Ureter (tissue), 1 donor: ENCODE data around the gene VASN. TPM values are rescaled to one million over a fixed set of nuclear protein-coding genes. Genes with fewer than 3 reads are reported as not detected.

Source experiments
- DNase-seq: peaks from one replicate; pipeline ENCODE4 v3.0.0-alpha.2; 2020; ENCODE audit warnings: low spot score
- total RNA-seq: library from RNA; stranded (reverse); gene quantifications from one replicate; pipeline ENCODE4 v1.2.4, GENCODE V29; 2023
- donor health status: DM: yes; HTN: yes; CAD: no.

The VASN gene
- total RNA-seq, 1 donor from 2014 or later = 13.4 TPM

GRCh38 chr16:4372578-4373355 is 1.1 kb downstream of the VASN start:
- no peak for DNase-seq

DNA sequence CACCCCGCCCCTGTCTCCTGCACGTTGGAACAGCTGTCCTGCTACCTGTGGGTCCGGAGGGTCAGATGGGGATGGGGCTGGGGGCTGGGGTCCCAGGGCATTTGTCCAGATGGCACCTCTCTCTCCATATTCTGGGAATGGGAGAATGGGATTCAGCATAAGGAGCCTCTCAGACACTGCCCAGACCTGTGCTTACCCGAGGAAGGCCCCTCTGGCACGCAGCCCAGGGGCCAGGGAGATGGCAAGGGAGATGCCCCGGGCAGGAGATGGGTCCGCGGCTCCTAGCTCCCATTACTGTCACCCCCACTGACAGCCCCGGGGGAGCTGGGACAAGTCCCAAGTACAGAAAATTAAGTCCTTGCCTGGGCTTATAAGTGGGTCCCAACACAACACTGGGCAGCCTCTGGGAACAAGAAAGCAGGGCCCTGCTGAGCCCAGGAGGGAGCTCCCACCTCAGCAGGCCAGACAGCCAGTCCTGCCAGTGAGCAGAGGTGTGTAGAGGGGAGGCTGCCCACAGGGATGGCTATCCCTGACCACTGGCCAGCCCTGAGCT is 1.8 kb downstream of the VASN start:
- no peak for DNase-seq

GRCh38 chr16:4373909-4374742 is 2.5 kb downstream of the VASN start:
- DNase-seq = peak; percentile 89

- DNase-seq = no peak
Observed at GRCh38 chr16:4375717-4376116, 4.1 kb downstream of the VASN start.

DNA sequence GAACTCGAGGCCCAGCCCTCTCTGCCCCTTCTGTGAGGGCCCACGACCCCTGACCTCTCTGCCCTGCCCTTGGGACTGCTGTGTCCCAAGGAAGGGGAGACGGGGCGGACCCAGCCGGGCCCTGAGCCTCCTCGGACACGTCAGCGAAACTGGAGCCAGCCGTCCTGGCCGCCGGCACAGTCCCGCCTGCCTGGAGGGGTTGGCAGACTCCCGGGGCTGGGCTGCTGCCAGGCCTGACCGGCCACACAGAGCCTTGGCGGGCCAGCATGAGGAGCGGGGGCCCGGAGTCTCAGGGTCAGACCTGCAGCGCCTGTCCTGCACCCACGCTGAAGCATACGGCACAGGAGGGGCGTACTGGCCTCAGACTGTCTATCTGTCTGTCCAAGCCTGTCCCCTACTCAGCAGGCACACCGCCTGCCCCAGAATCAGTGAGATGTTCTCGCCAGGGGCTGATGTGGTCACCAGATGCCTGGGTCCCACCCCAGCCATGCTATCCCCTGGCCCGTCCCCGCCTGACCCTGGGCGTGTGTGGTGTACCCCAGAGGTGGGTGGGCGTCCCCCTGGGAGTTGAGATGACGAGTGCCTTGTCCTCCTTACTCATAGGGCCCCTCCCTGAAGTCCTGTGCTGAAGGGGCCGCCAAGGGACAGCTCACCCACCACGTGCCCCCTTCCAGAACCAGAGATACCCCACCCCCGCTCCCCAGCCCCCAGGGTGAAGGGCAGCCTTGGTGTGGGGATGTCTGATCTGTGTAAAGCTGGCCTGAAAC is 4.7 kb downstream of the VASN start:
- peak; percentile 90 for DNase-seq

- no peak for DNase-seq
Observed at GRCh38 chr16:4376893-4377572, 5.4 kb downstream of the VASN start.

- DNase-seq = no peak
Observed at GRCh38 chr16:4377573-4378154, 6.0 kb downstream of the VASN start.

DNA sequence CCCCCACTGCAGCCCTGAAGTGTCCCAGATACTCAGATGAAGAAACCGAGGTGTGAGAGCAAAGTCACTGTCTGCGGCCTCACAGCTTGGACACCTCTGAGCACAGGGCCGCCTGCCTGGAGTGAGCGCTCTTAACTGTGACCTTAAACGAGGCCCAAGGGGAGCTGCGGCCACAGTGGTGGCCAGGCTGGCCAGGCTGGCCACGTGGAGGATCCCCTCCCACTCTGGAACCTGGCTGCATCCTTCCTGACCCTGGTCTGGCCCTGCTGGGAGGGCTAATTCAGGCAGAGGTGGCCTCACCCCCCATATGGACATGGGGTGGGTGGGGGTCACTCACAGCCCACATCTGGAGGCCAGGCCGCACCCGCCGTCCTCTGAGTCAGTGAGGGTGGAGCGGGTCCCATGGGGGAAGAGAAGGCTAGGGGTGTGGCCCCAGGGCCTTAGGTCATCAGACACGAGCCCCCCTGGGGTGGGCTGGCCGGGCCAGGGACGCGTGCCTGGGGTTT is 6.6 kb downstream of the VASN start:
- DNase-seq = no peak

DNA sequence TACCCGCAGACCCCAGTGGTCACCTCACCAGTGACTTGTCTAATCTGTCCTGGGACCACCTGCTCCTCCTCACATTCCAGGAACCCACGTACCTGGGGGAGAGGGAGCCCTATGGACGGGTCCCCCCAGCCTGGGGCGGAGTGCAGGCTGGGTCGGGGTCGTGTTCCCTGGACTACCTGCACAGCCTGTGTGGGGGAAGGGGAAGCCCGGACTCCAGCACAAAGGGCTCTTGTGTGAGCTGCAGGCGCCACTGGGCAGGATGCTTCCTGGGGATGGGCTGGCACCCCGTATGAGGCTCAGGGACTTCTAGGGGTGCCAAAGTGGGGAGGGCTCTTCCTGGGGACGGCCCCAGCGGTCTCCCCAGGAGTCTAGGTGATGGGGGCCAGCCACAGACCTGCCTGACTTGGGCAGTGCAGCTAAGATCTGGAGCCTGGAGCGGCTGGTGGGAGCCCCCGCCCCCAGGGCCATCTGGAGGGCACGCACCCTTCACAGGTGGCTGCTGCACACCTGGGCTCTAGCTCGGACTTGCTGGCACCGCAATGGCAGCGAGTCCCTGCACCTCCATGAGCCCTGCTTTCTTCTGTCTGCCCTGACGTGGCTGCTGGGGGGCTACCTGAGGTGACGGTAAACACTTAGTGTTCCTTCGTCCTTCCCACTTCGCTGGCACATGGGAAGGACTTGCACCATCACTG is 7.5 kb downstream of the VASN start:
- DNase-seq = no peak

DNA sequence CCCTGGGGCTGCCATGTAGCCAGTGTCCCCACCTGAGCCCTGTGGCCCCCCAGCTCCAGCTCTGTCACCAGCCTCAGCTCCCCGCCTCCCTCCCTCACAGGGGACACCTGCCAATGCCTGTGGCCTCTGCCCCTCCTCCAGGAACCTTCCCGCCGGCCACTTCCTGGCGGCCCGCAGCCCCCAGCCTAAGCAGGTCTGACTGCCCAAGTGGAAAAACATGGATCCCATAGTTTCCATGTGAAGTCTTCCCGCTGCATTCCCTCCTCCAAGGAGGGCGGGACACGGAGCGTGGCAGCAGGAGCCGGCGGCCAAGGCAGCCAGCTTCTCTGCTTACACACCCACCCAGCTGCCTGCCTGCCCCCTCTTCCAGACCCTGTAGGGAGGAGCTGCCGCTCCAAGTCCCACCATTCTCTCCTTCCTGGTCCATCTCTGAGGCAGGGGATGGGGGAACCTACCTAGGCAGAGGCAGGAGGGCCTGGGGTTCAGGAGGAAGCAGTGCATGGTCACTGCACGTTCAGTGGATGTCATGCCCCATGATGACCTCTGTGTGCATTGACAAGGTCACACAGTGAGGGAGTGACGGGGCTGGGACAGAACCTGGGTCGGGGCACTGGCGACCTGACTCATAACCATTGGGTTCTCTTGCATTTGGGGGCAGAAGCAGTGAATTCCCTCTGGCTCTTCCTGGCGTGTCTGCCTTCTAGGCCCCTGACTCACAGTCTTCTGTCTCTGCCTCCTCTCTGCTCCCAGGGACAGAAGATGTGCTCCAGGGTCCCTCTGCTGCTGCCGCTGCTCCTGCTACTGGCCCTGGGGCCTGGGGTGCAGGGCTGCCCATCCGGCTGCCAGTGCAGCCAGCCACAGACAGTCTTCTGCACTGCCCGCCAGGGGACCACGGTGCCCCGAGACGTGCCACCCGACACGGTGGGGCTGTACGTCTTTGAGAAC is 8.7 kb downstream of the VASN start:
- no peak for DNase-seq

DNA sequence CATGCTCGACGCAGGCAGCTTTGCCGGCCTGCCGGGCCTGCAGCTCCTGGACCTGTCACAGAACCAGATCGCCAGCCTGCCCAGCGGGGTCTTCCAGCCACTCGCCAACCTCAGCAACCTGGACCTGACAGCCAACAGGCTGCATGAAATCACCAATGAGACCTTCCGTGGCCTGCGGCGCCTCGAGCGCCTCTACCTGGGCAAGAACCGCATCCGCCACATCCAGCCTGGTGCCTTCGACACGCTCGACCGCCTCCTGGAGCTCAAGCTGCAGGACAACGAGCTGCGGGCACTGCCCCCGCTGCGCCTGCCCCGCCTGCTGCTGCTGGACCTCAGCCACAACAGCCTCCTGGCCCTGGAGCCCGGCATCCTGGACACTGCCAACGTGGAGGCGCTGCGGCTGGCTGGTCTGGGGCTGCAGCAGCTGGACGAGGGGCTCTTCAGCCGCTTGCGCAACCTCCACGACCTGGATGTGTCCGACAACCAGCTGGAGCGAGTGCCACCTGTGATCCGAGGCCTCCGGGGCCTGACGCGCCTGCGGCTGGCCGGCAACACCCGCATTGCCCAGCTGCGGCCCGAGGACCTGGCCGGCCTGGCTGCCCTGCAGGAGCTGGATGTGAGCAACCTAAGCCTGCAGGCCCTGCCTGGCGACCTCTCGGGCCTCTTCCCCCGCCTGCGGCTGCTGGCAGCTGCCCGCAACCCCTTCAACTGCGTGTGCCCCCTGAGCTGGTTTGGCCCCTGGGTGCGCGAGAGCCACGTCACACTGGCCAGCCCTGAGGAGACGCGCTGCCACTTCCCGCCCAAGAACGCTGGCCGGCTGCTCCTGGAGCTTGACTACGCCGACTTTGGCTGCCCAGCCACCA is 9.7 kb downstream of the VASN start:
- DNase-seq = no peak

DNA sequence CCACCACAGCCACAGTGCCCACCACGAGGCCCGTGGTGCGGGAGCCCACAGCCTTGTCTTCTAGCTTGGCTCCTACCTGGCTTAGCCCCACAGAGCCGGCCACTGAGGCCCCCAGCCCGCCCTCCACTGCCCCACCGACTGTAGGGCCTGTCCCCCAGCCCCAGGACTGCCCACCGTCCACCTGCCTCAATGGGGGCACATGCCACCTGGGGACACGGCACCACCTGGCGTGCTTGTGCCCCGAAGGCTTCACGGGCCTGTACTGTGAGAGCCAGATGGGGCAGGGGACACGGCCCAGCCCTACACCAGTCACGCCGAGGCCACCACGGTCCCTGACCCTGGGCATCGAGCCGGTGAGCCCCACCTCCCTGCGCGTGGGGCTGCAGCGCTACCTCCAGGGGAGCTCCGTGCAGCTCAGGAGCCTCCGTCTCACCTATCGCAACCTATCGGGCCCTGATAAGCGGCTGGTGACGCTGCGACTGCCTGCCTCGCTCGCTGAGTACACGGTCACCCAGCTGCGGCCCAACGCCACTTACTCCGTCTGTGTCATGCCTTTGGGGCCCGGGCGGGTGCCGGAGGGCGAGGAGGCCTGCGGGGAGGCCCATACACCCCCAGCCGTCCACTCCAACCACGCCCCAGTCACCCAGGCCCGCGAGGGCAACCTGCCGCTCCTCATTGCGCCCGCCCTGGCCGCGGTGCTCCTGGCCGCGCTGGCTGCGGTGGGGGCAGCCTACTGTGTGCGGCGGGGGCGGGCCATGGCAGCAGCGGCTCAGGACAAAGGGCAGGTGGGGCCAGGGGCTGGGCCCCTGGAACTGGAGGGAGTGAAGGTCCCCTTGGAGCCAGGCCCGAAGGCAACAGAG is 10.5 kb downstream of the VASN start:
- DNase-seq = no peak

DNA sequence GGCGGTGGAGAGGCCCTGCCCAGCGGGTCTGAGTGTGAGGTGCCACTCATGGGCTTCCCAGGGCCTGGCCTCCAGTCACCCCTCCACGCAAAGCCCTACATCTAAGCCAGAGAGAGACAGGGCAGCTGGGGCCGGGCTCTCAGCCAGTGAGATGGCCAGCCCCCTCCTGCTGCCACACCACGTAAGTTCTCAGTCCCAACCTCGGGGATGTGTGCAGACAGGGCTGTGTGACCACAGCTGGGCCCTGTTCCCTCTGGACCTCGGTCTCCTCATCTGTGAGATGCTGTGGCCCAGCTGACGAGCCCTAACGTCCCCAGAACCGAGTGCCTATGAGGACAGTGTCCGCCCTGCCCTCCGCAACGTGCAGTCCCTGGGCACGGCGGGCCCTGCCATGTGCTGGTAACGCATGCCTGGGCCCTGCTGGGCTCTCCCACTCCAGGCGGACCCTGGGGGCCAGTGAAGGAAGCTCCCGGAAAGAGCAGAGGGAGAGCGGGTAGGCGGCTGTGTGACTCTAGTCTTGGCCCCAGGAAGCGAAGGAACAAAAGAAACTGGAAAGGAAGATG is 11.2 kb downstream of the VASN start:
- no peak for DNase-seq

DNA sequence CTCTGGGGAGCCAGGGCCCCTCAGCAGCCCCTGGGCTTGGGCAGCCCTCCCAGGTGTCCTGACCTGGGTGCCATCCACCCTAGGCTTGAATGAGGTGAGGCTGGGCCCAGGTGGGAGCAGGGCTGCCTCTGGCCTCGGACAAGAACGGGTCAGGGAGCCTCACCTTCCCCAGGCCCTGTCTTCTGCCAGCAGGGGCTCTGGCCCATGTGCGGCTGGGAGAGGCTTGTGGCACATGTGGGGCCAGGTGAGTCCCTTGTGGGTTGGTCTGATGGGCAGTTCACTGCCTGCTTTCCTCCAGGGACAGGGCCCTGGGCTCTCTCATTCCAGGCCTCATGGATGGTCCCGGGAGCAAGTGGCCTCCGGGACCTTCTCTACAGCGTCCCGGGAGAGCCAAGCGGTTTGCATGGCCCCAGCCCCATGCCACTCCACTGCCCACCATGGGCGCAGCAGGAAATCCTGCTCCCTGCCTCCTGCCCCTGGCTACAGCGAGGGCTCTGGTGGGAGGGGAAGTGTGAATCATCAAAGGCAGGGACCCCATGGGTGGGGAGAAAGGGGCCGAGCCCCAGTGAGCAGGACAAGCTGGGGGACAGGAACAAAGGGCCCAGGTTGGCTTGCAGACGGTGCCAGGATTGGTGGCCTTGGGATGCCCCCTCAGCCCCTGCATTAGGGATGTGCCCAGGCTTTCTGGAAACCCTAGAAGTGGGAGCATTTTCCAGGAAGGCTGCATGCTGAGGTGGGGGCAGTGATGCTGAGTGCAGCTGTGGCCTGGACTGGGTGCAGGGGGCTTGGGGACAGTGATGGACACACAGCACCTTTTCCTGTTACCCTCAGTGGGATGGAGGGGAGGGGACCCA is 12.2 kb downstream of the VASN start:
- DNase-seq = no peak

DNA sequence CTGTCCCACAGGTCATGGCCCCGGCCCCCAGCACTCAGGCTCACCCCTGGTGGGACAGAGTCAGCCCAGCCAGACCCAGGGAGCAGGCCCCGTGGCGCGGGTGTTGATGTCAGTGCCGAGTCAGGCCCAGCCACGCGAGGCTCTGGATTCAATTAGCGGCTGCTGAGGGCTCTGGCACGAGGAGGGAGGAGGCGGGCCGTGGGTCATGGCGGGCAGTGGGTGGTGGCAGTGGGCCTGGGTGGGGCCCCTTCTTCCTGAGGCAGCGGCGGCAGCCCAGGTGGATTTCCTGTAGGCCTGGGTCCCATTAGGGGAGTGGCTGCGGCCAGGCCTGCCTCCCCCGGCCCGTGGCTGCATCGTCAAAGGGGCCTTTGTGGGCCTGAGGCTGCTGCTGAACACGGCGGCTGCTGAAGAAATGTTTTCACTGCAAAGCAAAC is 12.9 kb downstream of the VASN start:
- DNase-seq = no peak
